K562 (cell line): Measurements from ENCODE around the gene CEMIP. TPM values are rescaled to one million over a fixed set of nuclear protein-coding genes. Genes with fewer than 3 reads are reported as not detected.
A peak's percentile ranks its signal among the peaks of the same experiment; 100 is the strongest.

Source experiments
- ATAC-seq: fragments of 200-7000 bp; cut with Tn5 transposase; 3 replicates; pipeline ENCODE4 v1.9.1; 2020; ENCODE audit warnings: moderate library complexity
- BruUV-seq: library from RNA; stranded (reverse); fragments of 400-500 nt; replicated peaks from 2 replicates; lab custom pipeline; 2021; lab: Mats Ljungman, UMichigan
- CTCF ChIA-PET: fragments of 300-600 bp; formaldehyde crosslinking; extraction: SDS; loops from one replicate; lab custom pipeline; 2021; ENCODE audit warnings: low intra/inter-chr PET ratio; lab: Yijun Ruan, JAX
- POLR2A ChIA-PET: fragments of 300-600, 350-650 bp; sonication (Branson Sonifier 250); formaldehyde crosslinking; extraction: SDS; loops from one replicate; lab custom pipeline; 2021; ENCODE audit warnings: antibody characterized with exemption, inconsistent platforms; lab: Yijun Ruan, JAX
- DNase-seq, 4 experiments: peaks; one replicate each; pipeline versions ENCODE4 v3.0.0 to v3.0.0-alpha.2; 2011 to 2018; ENCODE audit warnings: low spot score in 3 of 4, mixed read lengths in 3 of 4; ENCODE audit errors: extremely low read depth in 1 of 4
- FAIRE-seq: peaks from 2 replicates; lab custom pipeline; 2011; peaks lifted over from hg19 to GRCh38; lab: Jason Lieb, UNC
- H2AFZ ChIP-seq: 2 replicates; pipeline ENCODE4 v1.6.0; 2011; ENCODE audit warnings: low read depth, low read length, control low read depth, inconsistent platforms
- H3K27ac ChIP-seq: fragments of 200-600 bp; 3 replicates; pipeline ENCODE4 v1.8.0; 2011; ENCODE audit warnings: low read depth, mild to moderate bottlenecking, control low read depth, inconsistent platforms, low read length, moderate library complexity, mixed read lengths; ENCODE audit errors: extremely low read depth
- H3K27me3 ChIP-seq, 2 experiments: fragments of 300-600 bp in 1 of 2; 2 replicates in 1 of 2; 3 replicates in 1 of 2; pipeline versions ENCODE4 v1.6.0 to v1.8.0; 2011; ENCODE audit warnings: inconsistent platforms in 2 of 2, low read length in 2 of 2, mild to moderate bottlenecking in 1 of 2, mixed read lengths in 1 of 2, moderate library complexity in 1 of 2; ENCODE audit not compliant: control insufficient read depth in 2 of 2, insufficient read depth in 2 of 2
- H3K36me3 ChIP-seq: fragments of 300-600 bp; 3 replicates; pipeline ENCODE4 v1.8.0; 2011; ENCODE audit warnings: mild to moderate bottlenecking, low read length, inconsistent platforms; ENCODE audit not compliant: control insufficient read depth, insufficient read depth
- H3K4me1 ChIP-seq, 2 experiments: fragments of 200-600 bp in 1 of 2; replicated peaks in 1 of 2; 2 replicates in 1 of 2; 3 replicates in 1 of 2; pipeline versions ENCODE4 v1.5.1 to v1.8.0; 2011; ENCODE audit warnings: inconsistent platforms in 2 of 2, low read length in 2 of 2, mild to moderate bottlenecking in 1 of 2, mixed read lengths in 1 of 2, moderate library complexity in 1 of 2; ENCODE audit not compliant: control insufficient read depth in 2 of 2, insufficient read depth in 2 of 2
- H3K4me2 ChIP-seq: 2 replicates; pipeline ENCODE4 v1.6.1; 2011; ENCODE audit warnings: low read length, control low read depth, inconsistent platforms, mixed read lengths; ENCODE audit not compliant: insufficient read depth
- H3K4me3 ChIP-seq: fragments of 200-600 bp; sonication (generic), shearing (Covaris generic); 2 replicates; pipeline ENCODE4 v1.5.1; 2016; ENCODE audit warnings: control low read depth, inconsistent platforms
- H3K79me2 ChIP-seq: fragments of 200-600 bp; 3 replicates; pipeline ENCODE4 v1.8.0; 2011; ENCODE audit warnings: low read length, inconsistent platforms; ENCODE audit not compliant: control insufficient read depth, insufficient read depth
- H3K9ac ChIP-seq, 2 experiments: 2 replicates each; pipeline versions ENCODE4 v1.6.0 to v1.6.1; 2011; ENCODE audit warnings: low read depth in 2 of 2, low read length in 2 of 2, control low read depth in 1 of 2, inconsistent platforms in 1 of 2, mild to moderate bottlenecking in 1 of 2, mixed read lengths in 1 of 2; ENCODE audit not compliant: insufficient read depth in 1 of 2
- H3K9me1 ChIP-seq: one replicate; pipeline ENCODE4 v1.6.0; 2011; ENCODE audit warnings: inconsistent platforms, mild to moderate bottlenecking, low read length, moderate library complexity; ENCODE audit not compliant: control insufficient read depth, insufficient read depth
- H3K9me3 ChIP-seq: replicated peaks from 2 replicates; pipeline ENCODE4 v1.5.1; 2011; ENCODE audit warnings: low read depth, low read length, inconsistent platforms; ENCODE audit not compliant: control insufficient read depth, insufficient read depth
- H4K20me1 ChIP-seq: replicated peaks from 2 replicates; pipeline ENCODE4 v1.6.1; 2011; ENCODE audit warnings: low read length, inconsistent platforms, mixed read lengths; ENCODE audit not compliant: control insufficient read depth, insufficient read depth
- POLR2H ChIP-seq: IDR thresholded peaks from 2 replicates; pipeline ENCODE4 v1.6.1; 2016; ENCODE audit warnings: missing genetic modification characterization, low read depth, mild to moderate bottlenecking, control low read depth, missing compliant biosample characterization, moderate library complexity
- RNF2 ChIP-seq: sonication (generic); IDR thresholded peaks from 2 replicates; pipeline ENCODE4 v1.6.1; 2016
- ZNF12 ChIP-seq: sonication (generic); formaldehyde crosslinking; IDR thresholded peaks from 2 replicates; pipeline ENCODE4 v1.4.0; 2020; ENCODE audit warnings: mild to moderate bottlenecking, missing genetic modification reagents
- WGBS: fragments of 100-300 bp; shearing (Covaris generic); methylation state at CpG from one replicate; pipeline ENCODE4 v1.1.6; 2016; ENCODE audit warnings: low coverage, mixed read lengths; ENCODE audit not compliant: insufficient coverage; ENCODE audit errors: missing lambda C conversion rate; 5-methylcytosine and 5-hydroxymethylcytosine counted together
- in situ Hi-C: fragments of 300-500 bp; cut with MboI; formaldehyde crosslinking; loops from 4 replicates; pipeline ENCODE4 v1.15.0; 2018; ENCODE audit warnings: inconsistent platforms, mixed read lengths
- intact Hi-C: fragments of 100-400 bp; cut with micrococcal nuclease; formaldehyde crosslinking; loops from 2 replicates; pipeline ENCODE4 v1.14.2; 2022
- polyA plus RNA-seq, 8 experiments: library from polyadenylated mRNA; depleted of rRNA in 4 of 8; stranded (reverse) in 5 of 8; unstranded in 3 of 8; fragments of >200 nt; fragmentation: Nextera tagmentation in 2 of 8; fragmentation: Illumina TruSeq in 1 of 8; extraction: Ambion mirVana in 2 of 8; extraction: Trizol in 1 of 8; gene quantifications; 2 replicates each; pipeline versions ENCODE4 v1.2.1 to v1.2.3, GENCODE V29; 2011 to 2014; ENCODE audit warnings: inconsistent platforms in 1 of 8, missing spikeins in 1 of 8
- total RNA-seq, 7 experiments: library from RNA; depleted of rRNA in 6 of 7; stranded (reverse); fragments of >200 nt in 6 of 7; fragmentation: Illumina TruSeq in 2 of 7; extraction: Trizol in 2 of 7; gene quantifications; 2 replicates each; pipeline versions ENCODE4 v1.2.1 to v1.2.3, GENCODE V29; 2011 to 2021; ENCODE audit warnings: low replicate concordance in 1 of 7

The CEMIP gene
- total and polyA plus RNA-seq, 9 of the 15 experiments (the other 6 are each of a cell fraction or from before 2014, with no cell fraction given) = 0.33 TPM; not detected in 8

- in situ Hi-C loops = no loop called here
- Histone ChIP-seq H3K9me1 (no peaks in the 10 kb centered on the region), H2AFZ (no peak overlapping the region), H3K4me1 (no peaks in the 10 kb centered on the region), H3K9ac (no peak overlapping the region), H3K4me3 (no peak overlapping the region), H3K9me3 (no peaks in the 10 kb centered on the region), H3K27ac (no peak overlapping the region), H3K36me3 (no peaks in the 10 kb centered on the region), H3K27me3 (peaks cover 0 to 8% of the 10 kb centered on the region in 2 experiments; a peak in 3 of 5 replicates), H4K20me1 (no peaks in the 10 kb centered on the region), H3K4me2 (no peak overlapping the region)
- POLR2A ChIA-PET = interaction anchor here (0.6 kb wide), 2 partner anchors 160 to 575 kb away, joined by 3 read pairs; no protein-coding TSS in a partner anchor
- FAIRE-seq (no peak), ATAC-seq (no peak)
- CTCF ChIA-PET = no interaction called here
- intact Hi-C loops = no loop called here
- BruUV-seq = no TSS peak
- 0% methylated on average over 3 of the region's 3 CpGs for WGBS
- no peak for TF ChIP-seq POLR2H (tag)
- peak; percentile 65; the same call in 1 of the 2 replicates for TF ChIP-seq ZNF12 (CRISPR knock-in tag)
- TF ChIP-seq, all 486 proteins: peak for 1
- no peaks in the 10 kb centered on the region for H3K79me2 ChIP-seq
- no peak for DNase-seq
Measured at GRCh38 chr15:80817901-80818300, 38.7 kb downstream of the CEMIP start.

- Histone ChIP-seq H3K9me1 (no peaks in the 10 kb centered on the region), H3K4me3 (no peak overlapping the region), H3K36me3 (no peaks in the 10 kb centered on the region), H3K27me3 (peaks cover 0 to 8% of the 10 kb centered on the region in 2 experiments; a peak in 3 of 5 replicates), H3K4me2 (no peak overlapping the region), H3K27ac (no peak overlapping the region), H2AFZ (no peak overlapping the region)
- ATAC-seq = no peak
- BruUV-seq = no TSS peak
- TF ChIP-seq RNF2 = no peak
- TF ChIP-seq, all 486 proteins: peak for 0
- H3K9me3 ChIP-seq = no peaks in the 10 kb centered on the region
- H3K79me2 ChIP-seq = no peaks in the 10 kb centered on the region
- H3K4me1 ChIP-seq = no peaks in the 10 kb centered on the region
- ChIA-PET CTCF (no interaction called here), POLR2A (no interaction called here)
- in situ Hi-C loops = no loop called here
- FAIRE-seq (no peak), DNase-seq (no peak)
- H3K9ac ChIP-seq = no peak overlapping the region
- intact Hi-C loops = no loop called here
- no peaks in the 10 kb centered on the region for H4K20me1 ChIP-seq
Measured at GRCh38 chr15:80819001-80819400, 39.8 kb downstream of the CEMIP start.
